BLaER1 treated with 17β-estradiol and CSF1 and Interleukin-3, amounts not matched to agents 10 nM and 100 nM (cell line): Measurements from ENCODE around the gene KCNV2.

Experiments
- H3K27ac ChIP-seq, 11 experiments: shearing (Covaris generic); formaldehyde crosslinking; 2 replicates each; pipeline ENCODE4 v1.8.1; 2022
- H3K27me3 ChIP-seq, 11 experiments: shearing (Covaris generic); formaldehyde crosslinking; 2 replicates each; pipeline ENCODE4 v1.8.1; 2022
- H3K36me3 ChIP-seq, 11 experiments: shearing (Covaris generic); formaldehyde crosslinking; 2 replicates each; pipeline ENCODE4 v1.8.1; 2022
- H3K4me1 ChIP-seq, 10 experiments: shearing (Covaris generic); formaldehyde crosslinking; 2 replicates each; pipeline ENCODE4 v1.8.1; 2022
- H3K4me2 ChIP-seq, 11 experiments: shearing (Covaris generic); formaldehyde crosslinking; 2 replicates each; pipeline ENCODE4 v1.8.1; 2022
- H3K4me3 ChIP-seq, 10 experiments: shearing (Covaris generic); formaldehyde crosslinking; 2 replicates each; pipeline ENCODE4 v1.8.1; 2022
- H3K9ac ChIP-seq, 11 experiments: shearing (Covaris generic); formaldehyde crosslinking; 2 replicates each; pipeline ENCODE4 v1.8.1; 2022
- H3K9me3 ChIP-seq, 11 experiments: shearing (Covaris generic); formaldehyde crosslinking; replicated peaks in 1 of 11; 2 replicates each; pipeline ENCODE4 v1.8.1; 2022
- H4K20me1 ChIP-seq, 11 experiments: shearing (Covaris generic); formaldehyde crosslinking; 2 replicates each; pipeline ENCODE4 v1.8.1; 2022
- Cebpa-rat ChIP-seq, 11 experiments: shearing (Covaris generic); IDR thresholded peaks; 2 replicates each; pipeline ENCODE4 v1.8.1; 2022

KCNV2 gene

DNA sequence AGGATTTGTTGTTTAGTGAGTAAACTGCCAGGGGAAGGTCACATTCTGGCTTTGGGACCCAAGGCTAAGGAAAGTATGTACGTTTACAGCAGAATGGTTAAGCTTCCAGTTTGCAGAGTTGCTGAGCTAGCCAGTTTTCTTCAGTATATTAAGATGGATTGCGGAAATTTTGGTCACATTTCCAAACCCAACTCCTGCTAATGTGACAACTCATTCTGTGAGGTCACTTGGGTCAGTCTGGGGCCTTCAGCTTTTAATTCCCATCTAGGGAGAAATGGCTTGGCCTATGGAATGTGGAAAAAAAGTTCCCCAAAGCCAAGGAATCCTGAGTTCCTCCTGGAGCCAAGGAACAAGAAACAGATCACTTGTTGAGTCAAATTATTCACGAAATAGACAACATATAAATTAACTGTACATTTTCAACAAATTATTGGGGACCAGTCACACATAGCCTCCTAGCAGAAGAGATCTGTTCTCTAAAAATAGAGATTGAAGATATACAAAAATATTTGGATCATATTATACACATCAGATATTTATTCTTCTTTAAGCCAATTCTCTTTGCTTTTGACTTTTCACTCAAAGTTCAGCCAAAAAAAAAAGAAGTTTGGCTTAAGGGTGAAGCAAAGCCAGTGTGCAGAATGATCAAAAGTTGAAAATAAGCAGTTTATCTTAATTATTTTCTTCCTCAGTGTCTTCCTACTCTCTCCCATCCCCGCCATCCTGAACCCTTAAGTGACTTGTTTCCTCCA is 8.8 kb downstream of the KCNV2 start:
- Histone ChIP-seq H3K4me3 (no peak overlapping the region), H3K4me2 (no peak overlapping the region), H3K4me1 (peaks cover 7 to 27% (median 22%) of the 10 kb centered on the region in 10 experiments; a peak in 17 of 20 replicates), H3K27me3 (no peaks in the 10 kb centered on the region), H3K36me3 (peaks cover 0 to 15% (median 0%) of the 10 kb centered on the region in 11 experiments; a peak in 2 of 22 replicates), H3K9ac (no peak overlapping the region), H3K9me3 (no peaks in the 10 kb centered on the region; a peak in 1 of 22 replicates), H3K27ac (no peak overlapping the region), H4K20me1 (no peaks in the 10 kb centered on the region)
- no peak for TF ChIP-seq Cebpa-rat (IDR thresholded peaks at IDR 0.05)

DNA sequence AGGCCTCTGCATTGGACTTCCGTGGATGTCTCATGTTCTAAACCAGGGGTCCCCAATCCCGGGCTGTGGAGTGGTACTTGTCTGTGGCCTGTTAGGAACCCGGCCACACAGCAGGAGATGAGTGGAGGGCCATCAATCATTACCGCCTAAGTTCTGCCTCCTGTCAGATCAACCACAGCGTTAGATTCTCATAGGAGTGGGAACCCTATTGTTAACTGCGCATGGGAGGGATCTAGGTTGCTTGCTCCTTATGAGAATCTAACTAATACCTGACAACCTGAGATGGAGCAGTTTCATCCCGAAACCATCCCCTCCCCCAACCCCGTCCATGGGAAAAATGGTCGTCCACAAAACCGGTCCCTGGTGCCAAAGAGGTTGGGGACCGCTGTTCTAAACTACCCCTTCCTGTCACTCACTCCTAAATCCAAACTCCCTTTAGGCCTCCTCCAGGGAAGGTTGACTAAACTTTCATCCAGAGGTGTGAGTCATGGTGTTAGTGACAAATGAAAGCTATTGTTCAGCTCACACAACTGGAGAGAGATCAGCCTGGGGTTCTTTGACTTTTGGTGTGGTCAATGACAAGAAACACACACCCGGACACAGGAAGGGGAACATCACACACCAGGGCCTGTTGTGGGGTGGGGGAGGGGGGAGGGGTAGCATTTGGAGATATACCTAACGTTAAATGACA is 9.5 kb downstream of the KCNV2 start:
- Histone ChIP-seq H3K9ac (no peak overlapping the region), H3K4me3 (no peak overlapping the region), H4K20me1 (no peaks in the 10 kb centered on the region), H3K27ac (0 out of 22 replicates have a peak overlapping the region, but pooled peaks of 1 of the 11 experiments have one; percentile 2), H3K4me2 (peak overlapping the region in 1 of 11 experiments; percentile 57; a peak in 1 of 22 replicates), H3K4me1 (peaks cover 7 to 27% (median 22%) of the 10 kb centered on the region in 10 experiments; a peak in 17 of 20 replicates), H3K27me3 (no peaks in the 10 kb centered on the region), H3K9me3 (no peaks in the 10 kb centered on the region; a peak in 1 of 22 replicates), H3K36me3 (peaks cover 0 to 20% (median 0%) of the 10 kb centered on the region in 11 experiments; a peak in 6 of 22 replicates)
- TF ChIP-seq Cebpa-rat (IDR thresholded peaks at IDR 0.05) = no peak

DNA sequence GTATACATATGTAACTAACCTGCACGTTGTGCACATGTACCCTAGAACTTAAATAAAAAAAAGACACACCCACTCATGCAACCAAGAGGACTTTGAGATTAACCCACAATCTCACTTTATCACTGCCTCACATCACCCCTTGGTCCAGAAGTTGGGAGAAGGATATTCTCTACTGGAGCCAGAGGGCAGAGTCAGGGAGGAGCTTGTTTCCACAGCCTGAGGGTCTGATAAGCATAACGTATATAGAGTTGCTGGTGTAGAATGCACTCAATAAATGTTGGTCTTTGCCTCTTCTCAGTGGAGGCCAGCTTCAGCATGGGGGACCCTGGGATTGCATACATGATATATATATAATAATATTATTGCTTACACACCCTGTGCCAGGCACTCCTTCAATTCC is 10.1 kb downstream of the KCNV2 start:
- Histone ChIP-seq H3K27me3 (no peaks in the 10 kb centered on the region), H3K4me3 (no peak overlapping the region), H3K9ac (0 out of 22 replicates have a peak overlapping the region, but pooled peaks of 1 of the 11 experiments have one; percentile 3), H3K4me2 (peak overlapping the region; percentile 13 to 66 (median 52); a peak in 20 of 22 replicates), H4K20me1 (no peaks in the 10 kb centered on the region), H3K4me1 (peaks cover 7 to 27% (median 22%) of the 10 kb centered on the region in 10 experiments; a peak in 17 of 20 replicates), H3K9me3 (no peaks in the 10 kb centered on the region; a peak in 1 of 22 replicates), H3K27ac (peak overlapping the region in 8 of 11 experiments; percentile 11 to 67 (median 44); a peak in 14 of 22 replicates), H3K36me3 (peaks cover 0 to 21% (median 0%) of the 10 kb centered on the region in 11 experiments; a peak in 6 of 22 replicates)
- no peak for TF ChIP-seq Cebpa-rat (IDR thresholded peaks at IDR 0.05)

DNA sequence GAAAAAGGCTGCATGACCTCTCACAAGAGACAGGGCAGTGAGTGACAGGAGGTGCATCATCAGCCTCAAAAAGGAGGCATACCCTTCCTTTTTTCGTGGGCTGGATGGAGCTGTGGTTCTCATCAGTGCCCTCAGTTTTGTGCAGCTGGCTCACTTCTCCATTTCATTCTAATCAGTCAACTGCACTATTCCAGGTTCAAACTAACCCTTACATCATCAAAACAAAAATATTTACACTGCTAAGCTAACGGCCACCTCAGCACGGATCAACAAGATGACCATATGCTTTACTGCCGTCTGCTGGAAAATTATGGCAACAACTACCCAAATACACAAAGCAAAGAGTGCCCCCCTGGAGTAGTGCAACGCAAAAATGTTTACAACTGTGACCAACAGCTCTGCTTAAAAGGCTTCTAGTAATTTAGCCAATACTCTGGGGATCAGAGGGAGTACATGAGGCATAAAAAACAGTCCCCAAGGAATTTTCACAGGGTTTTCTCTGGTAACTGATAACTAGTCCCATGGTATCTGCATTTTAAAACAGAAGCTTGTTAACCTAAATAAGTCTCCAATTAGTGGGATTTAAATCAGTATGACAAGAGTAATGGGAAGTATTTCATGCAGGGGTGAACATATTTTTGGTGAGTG is 10.8 kb downstream of the KCNV2 start:
- H3K9ac ChIP-seq = peak overlapping the region in 5 of 11 experiments; percentile 7 to 47 (median 27); a peak in 4 of 22 replicates
- peak overlapping the region; percentile 13 to 66 (median 52) for H3K4me2 ChIP-seq
- H4K20me1 ChIP-seq = no peaks in the 10 kb centered on the region
- H3K36me3 ChIP-seq = peaks cover 0 to 21% (median 0%) of the 10 kb centered on the region in 11 experiments; a peak in 6 of 22 replicates
- TF ChIP-seq Cebpa-rat (IDR thresholded peaks at IDR 0.05) = no peak
- H3K9me3 ChIP-seq = no peaks in the 10 kb centered on the region; a peak in 1 of 22 replicates
- H3K27me3 ChIP-seq = no peaks in the 10 kb centered on the region
- peaks cover 7 to 27% (median 22%) of the 10 kb centered on the region in 10 experiments; a peak in 17 of 20 replicates for H3K4me1 ChIP-seq
- H3K4me3 ChIP-seq = no peak overlapping the region
- H3K27ac ChIP-seq = peak overlapping the region in 9 of 11 experiments; percentile 11 to 67 (median 55); a peak in 16 of 22 replicates

DNA sequence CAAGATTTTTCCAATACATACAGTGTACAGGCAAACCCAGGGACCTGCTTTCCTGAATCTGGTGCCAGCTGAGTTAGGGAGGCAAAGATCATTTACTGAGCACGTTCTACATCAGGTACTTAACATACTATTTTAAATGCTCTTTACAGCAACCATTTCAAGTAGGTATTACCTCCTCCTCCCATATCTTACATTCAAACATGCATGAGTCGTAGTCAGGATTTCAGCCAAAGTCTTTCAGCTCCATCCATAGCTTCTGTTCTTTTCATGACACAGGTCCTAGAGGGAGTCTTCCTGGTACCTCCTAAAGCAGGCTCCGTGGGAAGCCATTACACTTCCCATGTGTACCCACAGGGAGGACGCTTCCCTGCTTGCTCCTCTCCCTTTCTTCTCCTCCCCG is 11.7 kb downstream of the KCNV2 start:
- Histone ChIP-seq H3K9me3 (no peaks in the 10 kb centered on the region; a peak in 1 of 22 replicates), H3K27me3 (no peaks in the 10 kb centered on the region), H4K20me1 (no peaks in the 10 kb centered on the region), H3K4me3 (no peak overlapping the region), H3K4me2 (peak overlapping the region in 6 of 11 experiments; percentile 3 to 66 (median 24); a peak in 6 of 22 replicates), H3K27ac (peak overlapping the region in 5 of 11 experiments; percentile 53 to 67 (median 55); a peak in 9 of 22 replicates), H3K9ac (no peak overlapping the region; a peak in 1 of 22 replicates), H3K36me3 (peaks cover under 1 to 30% (median 6%) of the 10 kb centered on the region in 11 experiments; a peak in 13 of 22 replicates), H3K4me1 (peaks cover 7 to 25% (median 22%) of the 10 kb centered on the region in 10 experiments; a peak in 17 of 20 replicates)
- no peak for TF ChIP-seq Cebpa-rat (IDR thresholded peaks at IDR 0.05)

DNA sequence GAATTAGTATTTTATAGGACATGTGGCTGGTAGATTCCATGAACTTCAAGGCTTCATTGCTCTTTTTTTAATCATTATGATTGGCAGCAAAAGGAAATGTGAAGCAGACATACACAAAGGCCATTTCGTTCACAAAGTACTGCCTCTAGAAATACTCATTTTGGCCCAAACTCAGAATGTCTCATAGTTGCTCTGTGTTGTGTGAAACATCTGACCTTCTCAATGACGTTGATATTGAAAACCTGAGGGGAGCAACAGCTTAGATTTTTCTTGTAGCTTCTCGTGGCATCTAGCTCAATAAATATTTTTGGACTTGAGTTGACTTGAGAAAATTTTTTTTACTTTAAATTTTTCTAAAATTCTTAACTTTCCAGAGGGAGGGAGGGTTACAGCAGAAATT is 12.4 kb downstream of the KCNV2 start:
- Histone ChIP-seq H3K4me2 (no peak overlapping the region), H3K9ac (no peak overlapping the region), H3K36me3 (peaks cover 4 to 35% (median 12%) of the 10 kb centered on the region in 11 experiments; a peak in 16 of 22 replicates), H3K4me3 (no peak overlapping the region), H4K20me1 (no peaks in the 10 kb centered on the region), H3K27me3 (no peaks in the 10 kb centered on the region), H3K9me3 (no peaks in the 10 kb centered on the region; a peak in 1 of 22 replicates), H3K27ac (no peak overlapping the region; a peak in 1 of 22 replicates), H3K4me1 (peaks cover 7 to 25% (median 21%) of the 10 kb centered on the region in 10 experiments; a peak in 17 of 20 replicates)
- no peak for TF ChIP-seq Cebpa-rat (IDR thresholded peaks at IDR 0.05)

DNA sequence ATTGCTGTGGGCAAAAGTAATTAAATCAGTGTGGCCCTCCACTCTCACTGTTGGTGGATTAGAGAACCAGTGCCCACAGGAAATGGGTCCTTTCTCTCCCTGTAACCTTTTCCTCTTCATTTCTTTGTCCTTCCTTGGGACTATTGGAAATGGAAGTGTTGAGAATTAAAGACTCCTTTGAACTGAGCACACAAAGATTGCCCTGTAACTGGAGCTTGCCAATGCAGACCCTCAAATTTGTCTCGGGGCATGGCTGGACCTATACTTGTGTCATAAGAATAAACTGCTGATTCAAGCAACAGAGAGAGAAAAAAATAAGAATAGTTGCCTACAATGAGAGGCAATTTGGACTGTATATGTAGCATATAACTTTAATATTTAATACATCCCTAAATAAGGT is 13.7 kb downstream of the KCNV2 start:
- H3K4me2 ChIP-seq = no peak overlapping the region
- H3K27ac ChIP-seq = no peak overlapping the region
- no peak overlapping the region for H3K9ac ChIP-seq
- peaks cover 7 to 25% (median 21%) of the 10 kb centered on the region in 10 experiments; a peak in 17 of 20 replicates for H3K4me1 ChIP-seq
- no peaks in the 10 kb centered on the region; a peak in 1 of 22 replicates for H3K9me3 ChIP-seq
- no peaks in the 10 kb centered on the region for H4K20me1 ChIP-seq
- TF ChIP-seq Cebpa-rat (IDR thresholded peaks at IDR 0.05) = no peak
- no peak overlapping the region for H3K4me3 ChIP-seq
- peaks cover 4 to 35% (median 18%) of the 10 kb centered on the region in 11 experiments; a peak in 18 of 22 replicates for H3K36me3 ChIP-seq
- no peaks in the 10 kb centered on the region for H3K27me3 ChIP-seq

DNA sequence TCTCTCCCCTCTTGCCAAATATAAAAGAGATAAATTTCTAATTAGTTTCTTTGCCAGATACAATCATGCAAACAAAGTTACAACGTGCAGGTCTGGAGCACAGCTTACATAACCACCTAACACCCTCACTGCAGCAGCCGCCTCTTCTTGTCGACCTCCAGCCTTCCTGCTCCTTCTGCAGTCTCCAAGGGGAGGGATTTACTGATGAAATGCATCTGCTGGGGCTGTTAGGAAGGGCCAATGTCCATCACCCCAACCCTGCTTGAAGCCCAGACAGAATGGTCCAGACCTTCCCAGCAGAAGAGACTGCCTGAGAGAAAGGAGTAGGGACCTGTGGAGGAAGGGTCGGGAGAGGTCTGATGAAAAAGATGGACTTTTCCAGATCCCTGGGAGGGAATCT is 15.2 kb downstream of the KCNV2 start:
- no peak overlapping the region for H3K4me2 ChIP-seq
- peaks cover 4 to 21% (median 18%) of the 10 kb centered on the region in 10 experiments; a peak in 17 of 20 replicates for H3K4me1 ChIP-seq
- H3K9ac ChIP-seq = no peak overlapping the region
- H3K4me3 ChIP-seq = no peak overlapping the region
- H3K36me3 ChIP-seq = peaks cover 4 to 49% (median 19%) of the 10 kb centered on the region in 11 experiments; a peak in 18 of 22 replicates
- no peaks in the 10 kb centered on the region for H3K9me3 ChIP-seq
- H3K27ac ChIP-seq = no peak overlapping the region
- H3K27me3 ChIP-seq = no peaks in the 10 kb centered on the region
- TF ChIP-seq Cebpa-rat (IDR thresholded peaks at IDR 0.05) = no peak
- H4K20me1 ChIP-seq = no peaks in the 10 kb centered on the region
